Amygdala (tissue), 56 donors: ENCODE data around the gene CCDC6.
"Not testable (repeated sequence)": the region's sequence is repeated elsewhere in the genome, so short reads cannot be mapped to it uniquely, and the experiment has no call there.

Experiments
- DNase-seq, 56 donors: peaks; one replicate each; lab custom pipeline; 2025; lab: John Stamatoyannopoulos, UW

CCDC6 gene

GRCh38 chr10:59906417-59907202 lies at the start of gene CCDC6:
TSS of gene CCDC6 (minus strand) at chr10:59906556. CDS start at chr10:59906424, 132 bp downstream.
- DNase-seq = peak in 54 of 56 donors; percentile 49 to 93 (median 86)

- no peak for DNase-seq
Measured at GRCh38 chr10:59954296-59954695, 47.9 kb upstream of the CCDC6 start.

- not testable (repeated sequence) for DNase-seq
Measured at GRCh38 chr10:59953711-59954110, 47.4 kb upstream of the CCDC6 start.

- no peak for DNase-seq
Measured at GRCh38 chr10:59950105-59950504, 43.7 kb upstream of the CCDC6 start.

- no peak for DNase-seq
Measured at GRCh38 chr10:59949608-59950007, 43.3 kb upstream of the CCDC6 start.

- no peak for DNase-seq
Measured at GRCh38 chr10:59945991-59946390, 39.6 kb upstream of the CCDC6 start.

GRCh38 chr10:59945590-59945989 lies 39.2 kb upstream of the CCDC6 start:
- DNase-seq = no peak

GRCh38 chr10:59944339-59944935 lies 38.1 kb upstream of the CCDC6 start:
- DNase-seq = no peak

- DNase-seq = no peak
Measured at GRCh38 chr10:59942556-59942955, 36.2 kb upstream of the CCDC6 start.

- DNase-seq = no peak
Measured at GRCh38 chr10:59937720-59938119, 31.4 kb upstream of the CCDC6 start.

- DNase-seq = no peak
Measured at GRCh38 chr10:59934701-59935100, 28.3 kb upstream of the CCDC6 start.

GRCh38 chr10:59930788-59931521 lies 24.6 kb upstream of the CCDC6 start:
- DNase-seq = not testable (repeated sequence)

- no peak for DNase-seq
Measured at GRCh38 chr10:59926086-59926485, 19.7 kb upstream of the CCDC6 start.

GRCh38 chr10:59922907-59923306 lies 16.6 kb upstream of the CCDC6 start:
- DNase-seq = no peak

GRCh38 chr10:59917922-59918321 lies 11.6 kb upstream of the CCDC6 start:
- DNase-seq = no peak

- DNase-seq = no peak
Measured at GRCh38 chr10:59913547-59914237, 7.3 kb upstream of the CCDC6 start.

GRCh38 chr10:59910867-59911266 lies 4.5 kb upstream of the CCDC6 start:
- no peak for DNase-seq

GRCh38 chr10:59909815-59910214 lies 3.5 kb upstream of the CCDC6 start:
- DNase-seq = no peak

- DNase-seq = no peak
Measured at GRCh38 chr10:59908808-59909143, 2.4 kb upstream of the CCDC6 start.

GRCh38 chr10:59907918-59908807 lies 1.8 kb upstream of the CCDC6 start:
- peak in 31 of 56 donors; percentile 9 to 73 (median 29) for DNase-seq
